Endothelial cell of umbilical vein (primary cell): ENCODE measurements around the gene PTGES3L. TPM values are rescaled to one million over a fixed set of nuclear protein-coding genes. Genes with fewer than 3 reads are reported as not detected.
A peak's percentile ranks its signal among the peaks of the same experiment; 100 is the strongest.

Experiments used
- BruUV-seq: library from RNA; stranded (reverse); fragments of 400-500 nt; replicated peaks from 2 replicates; lab custom pipeline; 2021; lab: Mats Ljungman, UMichigan
- CTCF ChIA-PET: fragments of 300-600, 350-600 bp; sonication (Branson Sonifier 250); formaldehyde crosslinking; loops from one replicate; lab custom pipeline; 2021; ENCODE audit warnings: antibody characterized with exemption, inconsistent platforms; lab: Charles Lee
- POLR2A ChIA-PET: fragments of 300-600, 350-600 bp; sonication (Branson Sonifier 250); formaldehyde crosslinking; loops from one replicate; lab custom pipeline; 2021; ENCODE audit warnings: antibody characterized with exemption, inconsistent platforms; lab: Charles Lee
- DNase-seq: peaks from one replicate; pipeline ENCODE4 v3.0.0-alpha.2; 2011; ENCODE audit warnings: low read depth, low spot score
- FAIRE-seq: peaks from 2 replicates; lab custom pipeline; 2011; peaks lifted over from hg19 to GRCh38; lab: Jason Lieb, UNC
- H2AFZ ChIP-seq: 2 replicates; pipeline ENCODE4 v1.6.0; 2012; ENCODE audit warnings: low read depth, low read length, control low read depth, inconsistent platforms
- H3K27ac ChIP-seq: 2 replicates; pipeline ENCODE4 v1.5.1; 2011; ENCODE audit warnings: low read depth, mild to moderate bottlenecking, control low read depth, low read length, moderate library complexity; ENCODE audit not compliant: insufficient read depth
- H3K27me3 ChIP-seq, 2 experiments: 2 replicates each; pipeline versions ENCODE4 v1.6.0 to v1.6.1; 2011; ENCODE audit warnings: low read length in 2 of 2, mixed read lengths in 1 of 2; ENCODE audit not compliant: control insufficient read depth in 2 of 2, insufficient read depth in 2 of 2
- H3K36me3 ChIP-seq, 2 experiments: 2 replicates in 1 of 2; 3 replicates in 1 of 2; pipeline ENCODE4 v1.5.1; 2011; ENCODE audit warnings: low read length in 2 of 2, mild to moderate bottlenecking in 1 of 2, moderate library complexity in 1 of 2; ENCODE audit not compliant: control insufficient read depth in 2 of 2, insufficient read depth in 2 of 2; ENCODE audit errors: extremely low read depth in 1 of 2
- H3K4me1 ChIP-seq: 3 replicates; pipeline ENCODE4 v1.5.1; 2011; ENCODE audit warnings: mild to moderate bottlenecking, low read length; ENCODE audit not compliant: control insufficient read depth, insufficient read depth; ENCODE audit errors: extremely low read depth
- H3K4me2 ChIP-seq: 2 replicates; pipeline ENCODE4 v1.6.1; 2011; ENCODE audit warnings: low read length, control low read depth, mixed read lengths; ENCODE audit not compliant: insufficient read depth
- H3K4me3 ChIP-seq, 3 experiments: fragments of 200-600 bp in 1 of 3; sonication (generic), shearing (Covaris generic) in 1 of 3; replicated peaks in 1 of 3; 2 replicates each; pipeline ENCODE4 v1.5.1; 2011 to 2016; ENCODE audit warnings: control low read depth in 3 of 3, low read length in 3 of 3, mild to moderate bottlenecking in 2 of 3, inconsistent platforms in 1 of 3, low read depth in 1 of 3, moderate library complexity in 1 of 3; ENCODE audit not compliant: insufficient read depth in 1 of 3
- H3K79me2 ChIP-seq: 2 replicates; pipeline ENCODE4 v1.6.0; 2012; ENCODE audit warnings: low read length, inconsistent platforms; ENCODE audit not compliant: control insufficient read depth, insufficient read depth
- H3K9ac ChIP-seq: replicated peaks from 2 replicates; pipeline ENCODE3; 2011; ENCODE audit warnings: low read length, control low read depth; ENCODE audit not compliant: insufficient read depth; ENCODE audit errors: extremely low read depth
- H3K9me1 ChIP-seq: replicated peaks from 3 replicates; pipeline ENCODE4 v1.6.0; 2011; ENCODE audit warnings: mild to moderate bottlenecking, low read length; ENCODE audit not compliant: control insufficient read depth, insufficient read depth; ENCODE audit errors: extremely low read depth
- H3K9me3 ChIP-seq: replicated peaks from 2 replicates; pipeline ENCODE4 v1.5.1; 2012; ENCODE audit warnings: low read length, inconsistent platforms; ENCODE audit not compliant: control insufficient read depth, insufficient read depth
- H4K20me1 ChIP-seq: replicated peaks from 2 replicates; pipeline ENCODE3; 2011; ENCODE audit warnings: mild to moderate bottlenecking, low read length; ENCODE audit not compliant: control insufficient read depth, insufficient read depth; ENCODE audit errors: extremely low read depth
- EZH2 ChIP-seq: IDR thresholded peaks from 2 replicates; pipeline ENCODE4 v1.6.1; 2012; ENCODE audit warnings: borderline replicate concordance, low read depth, mild to moderate bottlenecking, moderate library complexity, low read length, inconsistent platforms; ENCODE audit not compliant: severe bottlenecking
- FOS ChIP-seq: IDR thresholded peaks from 2 replicates; pipeline ENCODE4 v1.6.1; 2011; ENCODE audit warnings: mild to moderate bottlenecking, low read length, moderate library complexity, borderline replicate concordance; ENCODE audit not compliant: insufficient read depth
- GATA2 ChIP-seq: IDR thresholded peaks from 2 replicates; pipeline ENCODE4 v1.7.0; 2011; ENCODE audit warnings: low read depth, mild to moderate bottlenecking, moderate library complexity, mixed read lengths, low read length; ENCODE audit not compliant: insufficient read length, insufficient read depth
- JUN ChIP-seq: IDR thresholded peaks from 2 replicates; pipeline ENCODE4 v1.6.1; 2011; ENCODE audit warnings: borderline replicate concordance, low read depth; ENCODE audit not compliant: insufficient read length, insufficient read depth
- MYC ChIP-seq: IDR thresholded peaks from one replicate; pipeline ENCODE4 v1.6.1; 2011; ENCODE audit warnings: mild to moderate bottlenecking, low read depth, low read length
- POLR2A ChIP-seq: IDR thresholded peaks from 2 replicates; pipeline ENCODE4 v1.6.1; 2012; ENCODE audit warnings: low read depth, mild to moderate bottlenecking, control low read depth, low read length
- POLR2AphosphoS5 ChIP-seq: IDR thresholded peaks from 2 replicates; pipeline ENCODE4 v1.6.1; 2012; ENCODE audit warnings: low read depth, mild to moderate bottlenecking, control low read depth, low read length, moderate library complexity; ENCODE audit not compliant: insufficient read depth
- dilution Hi-C: fragments of 300-500 bp; cut with MboI; formaldehyde crosslinking; loops from one replicate; pipeline ENCODE4 v1.15.0; 2019; ENCODE audit warnings: low sequenced_read_pairs; ENCODE audit not compliant: extremely low pct_ligation_motif_present
- intact Hi-C: fragments of 100-400 bp; cut with micrococcal nuclease; formaldehyde crosslinking; loops from one replicate; pipeline ENCODE4 v1.10.0; 2022
- polyA plus RNA-seq, 4 experiments: library from polyadenylated mRNA; depleted of rRNA in 3 of 4; stranded (reverse) in 3 of 4; unstranded in 1 of 4; fragments of >200 nt; gene quantifications; 2 replicates each; pipeline versions ENCODE4 v1.2.1 to v1.2.3, GENCODE V29; 2011 to 2012; ENCODE audit warnings: missing spikeins in 1 of 4
- total RNA-seq: library from RNA; stranded (reverse); gene quantifications from 2 replicates; pipeline ENCODE4 v1.2.3, GENCODE V29; 2021
- TF ChIP-seq, protein P1 (sequence below), 2 donors: IDR thresholded peaks; 1 replicate in 1 of 2; 2 replicates in 1 of 2; pipeline ENCODE4 v1.5.1; 2011; ENCODE audit warnings: low read length in 2 of 2, mild to moderate bottlenecking in 2 of 2, moderate library complexity in 2 of 2, control low read depth in 1 of 2, inconsistent platforms in 1 of 2, low read depth in 1 of 2; ENCODE audit not compliant: insufficient read depth in 1 of 2; ENCODE audit errors: extremely low read depth in 1 of 2
- TF ChIP-seq, protein P2 (sequence below): IDR thresholded peaks from 2 replicates; pipeline ENCODE4 v1.6.1; 2011; ENCODE audit not compliant: insufficient read depth, insufficient read length

PTGES3L gene
- total and polyA plus RNA-seq, 2 donors (not counting 3 experiments of a cell fraction or from before 2014, with no cell fraction given) = 0.23 TPM; not detected in 1

DNA sequence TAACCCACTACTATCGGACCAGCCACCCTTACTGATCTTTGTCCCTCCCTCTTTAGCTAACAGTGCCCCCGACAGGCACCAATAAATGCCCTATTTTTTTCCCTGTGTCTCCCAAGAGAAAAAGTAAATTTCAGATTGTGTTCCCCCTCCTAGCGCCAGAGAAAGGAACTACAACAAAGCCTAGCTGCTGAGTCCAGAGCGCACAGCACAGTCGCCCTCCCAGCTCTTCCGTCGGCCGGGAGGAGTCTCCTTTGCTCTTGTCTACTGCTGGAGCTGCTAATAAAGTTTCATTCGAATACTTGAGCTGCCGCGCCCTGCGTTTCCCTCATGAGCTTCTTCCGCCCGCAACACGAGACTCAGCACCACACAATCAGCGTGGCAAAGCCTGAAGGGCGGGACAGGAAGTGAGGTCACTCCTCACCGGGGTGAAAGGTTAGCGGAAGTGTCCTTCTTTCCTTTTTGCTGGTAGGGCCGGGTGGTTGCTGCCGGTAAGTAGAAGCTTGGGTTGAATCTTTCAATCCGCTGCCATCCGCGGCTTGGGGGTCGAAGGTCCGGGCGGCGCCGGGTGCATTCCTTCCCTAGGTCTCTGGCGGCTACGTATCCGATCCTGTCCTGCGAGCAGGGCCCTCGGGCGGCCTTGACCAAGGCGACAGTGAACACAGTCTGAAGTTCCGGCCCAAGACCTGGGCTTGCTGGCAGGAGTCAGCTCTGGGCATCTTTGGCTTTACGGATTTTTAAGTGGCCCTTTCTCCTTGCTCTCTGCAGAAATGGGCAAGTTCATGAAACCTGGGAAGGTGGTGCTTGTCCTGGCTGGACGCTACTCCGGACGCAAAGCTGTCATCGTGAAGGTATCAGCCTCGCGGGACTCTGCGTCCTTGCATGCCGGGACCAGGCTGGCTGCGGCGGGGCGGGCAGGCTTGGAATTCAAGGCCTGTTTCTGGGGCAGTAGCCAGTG lies 18.4 kb upstream of the PTGES3L start, which contains the start of gene RPL27:
Gene RPL27 (plus strand): TSS at position 436 of the 955 bp plus-strand sequence. CDS start 332 bp downstream, at position 768.
- BruUV-seq = TSS peak; percentile 63
- Histone ChIP-seq H3K79me2 (peaks cover 27% of the 10 kb centered on the region), H3K9ac (peak within 1 kb of the TSS; percentile 87), H3K36me3 (peaks cover 4 to 19% of the 10 kb centered on the region in 2 experiments), H2AFZ (peak within 1 kb of the TSS; percentile 77), H3K9me3 (no peaks in the 10 kb centered on the region), H3K27ac (peak within 1 kb of the TSS; percentile 75), H4K20me1 (no peaks in the 10 kb centered on the region), H3K4me3 (peak within 1 kb of the TSS; percentile 56 to 86 (median 58)), H3K4me1 (peaks cover 23% of the 10 kb centered on the region), H3K4me2 (peak within 1 kb of the TSS; percentile 90), H3K27me3 (no peaks in the 10 kb centered on the region), H3K9me1 (no peaks in the 10 kb centered on the region)
- CTCF ChIA-PET = interaction anchor here (0.6 to 2.4 kb wide), 32 partner anchors 9 to 421 kb away, joined by 3 to 25 read pairs (median 4); partner anchors contain the start of genes AARSD1, AOC2, BECN1 and IFI35
- peak; percentile 99 for FAIRE-seq
- dilution Hi-C loops (no loop called here), intact Hi-C loops (loop anchor here (1.0 to 2.0 kb wide), 7 partner anchors 17 to 321 kb away; partner anchors contain the start of genes AARSD1, BRCA1, NBR1 and PLEKHH3)
- POLR2A ChIA-PET = interaction anchor here (0.6 to 2.2 kb wide), 14 partner anchors 8 to 363 kb away, joined by 3 to 9 read pairs (median 4); partner anchors contain the start of genes BECN1, IFI35 and VAT1
- TF ChIP-seq, protein P1, sequence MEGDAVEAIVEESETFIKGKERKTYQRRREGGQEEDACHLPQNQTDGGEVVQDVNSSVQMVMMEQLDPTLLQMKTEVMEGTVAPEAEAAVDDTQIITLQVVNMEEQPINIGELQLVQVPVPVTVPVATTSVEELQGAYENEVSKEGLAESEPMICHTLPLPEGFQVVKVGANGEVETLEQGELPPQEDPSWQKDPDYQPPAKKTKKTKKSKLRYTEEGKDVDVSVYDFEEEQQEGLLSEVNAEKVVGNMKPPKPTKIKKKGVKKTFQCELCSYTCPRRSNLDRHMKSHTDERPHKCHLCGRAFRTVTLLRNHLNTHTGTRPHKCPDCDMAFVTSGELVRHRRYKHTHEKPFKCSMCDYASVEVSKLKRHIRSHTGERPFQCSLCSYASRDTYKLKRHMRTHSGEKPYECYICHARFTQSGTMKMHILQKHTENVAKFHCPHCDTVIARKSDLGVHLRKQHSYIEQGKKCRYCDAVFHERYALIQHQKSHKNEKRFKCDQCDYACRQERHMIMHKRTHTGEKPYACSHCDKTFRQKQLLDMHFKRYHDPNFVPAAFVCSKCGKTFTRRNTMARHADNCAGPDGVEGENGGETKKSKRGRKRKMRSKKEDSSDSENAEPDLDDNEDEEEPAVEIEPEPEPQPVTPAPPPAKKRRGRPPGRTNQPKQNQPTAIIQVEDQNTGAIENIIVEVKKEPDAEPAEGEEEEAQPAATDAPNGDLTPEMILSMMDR (IDR thresholded peaks at IDR 0.05; ENCODE audit: extremely low read depth in 1 of 2, insufficient read depth in 1 of 2, low read depth in 1 of 2, low read length in 2 of 2) = peak; percentile 68 to 77
- TF ChIP-seq POLR2A = peak; percentile 94
- no peak for TF ChIP-seq GATA2
- TF ChIP-seq FOS = peak; percentile 37
- TF ChIP-seq POLR2AphosphoS5 = peak; percentile 88
- TF ChIP-seq, protein P2, sequence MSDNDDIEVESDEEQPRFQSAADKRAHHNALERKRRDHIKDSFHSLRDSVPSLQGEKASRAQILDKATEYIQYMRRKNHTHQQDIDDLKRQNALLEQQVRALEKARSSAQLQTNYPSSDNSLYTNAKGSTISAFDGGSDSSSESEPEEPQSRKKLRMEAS = peak; percentile 87
- no peak for TF ChIP-seq EZH2
- peak; percentile 70 for TF ChIP-seq MYC
- TF ChIP-seq JUN = peak; percentile 74
- DNase-seq = peak; percentile 100
